Neuronal stem cell (in vitro differentiated cells): ENCODE measurements around the gene BTNL9.

Source experiments
- DNase-seq: peaks from one replicate; pipeline ENCODE4 v3.0.0-alpha.2; 2013; ENCODE audit warnings: low spot score
- H2AFZ ChIP-seq: one replicate; pipeline ENCODE4 v1.6.1; 2013; ENCODE audit warnings: mild to moderate bottlenecking, low read length, inconsistent platforms
- H2AK5ac ChIP-seq: 2 replicates; pipeline ENCODE4 v1.6.1; 2013; ENCODE audit warnings: low read depth, mild to moderate bottlenecking, inconsistent platforms, low read length, moderate library complexity, mixed read lengths
- H2BK120ac ChIP-seq: 2 replicates; pipeline ENCODE4 v1.6.1; 2013; ENCODE audit warnings: low read depth, mild to moderate bottlenecking, inconsistent platforms, low read length, moderate library complexity, mixed read lengths
- H2BK12ac ChIP-seq: one replicate; pipeline ENCODE4 v1.6.1; 2013; ENCODE audit warnings: low read length, inconsistent platforms
- H2BK15ac ChIP-seq: 2 replicates; pipeline ENCODE4 v1.6.1; 2013; ENCODE audit warnings: mild to moderate bottlenecking, low read length, inconsistent platforms, mixed read lengths
- H2BK5ac ChIP-seq: one replicate; pipeline ENCODE4 v1.6.1; 2013; ENCODE audit warnings: inconsistent platforms, mild to moderate bottlenecking, low read length, moderate library complexity
- H3K14ac ChIP-seq: one replicate; pipeline ENCODE4 v1.6.1; 2013; ENCODE audit warnings: low read length, inconsistent platforms
- H3K18ac ChIP-seq: 2 replicates; pipeline ENCODE4 v1.6.1; 2013; ENCODE audit warnings: low read length, inconsistent platforms
- H3K23ac ChIP-seq: 2 replicates; pipeline ENCODE4 v1.6.1; 2013; ENCODE audit warnings: low read depth, mild to moderate bottlenecking, mixed read lengths, low read length, inconsistent platforms; ENCODE audit not compliant: poor library complexity
- H3K27ac ChIP-seq: replicated peaks from 3 replicates; pipeline ENCODE4 v1.5.1; 2013; ENCODE audit warnings: low read length, inconsistent platforms
- H3K27me3 ChIP-seq, 3 experiments: 2 replicates each; pipeline ENCODE4 v1.6.1; 2013; ENCODE audit warnings: low read length in 3 of 3, mild to moderate bottlenecking in 2 of 3, inconsistent platforms in 1 of 3, low read depth in 1 of 3, mixed read lengths in 1 of 3, moderate library complexity in 1 of 3; ENCODE audit not compliant: control insufficient read depth in 3 of 3, insufficient read depth in 3 of 3
- H3K36me3 ChIP-seq, 2 donors: replicated peaks in 1 of 2; 2 replicates each; pipeline ENCODE4 v1.6.1; 2013; ENCODE audit warnings: low read length in 2 of 2; ENCODE audit not compliant: control insufficient read depth in 2 of 2, insufficient read depth in 2 of 2
- H3K4ac ChIP-seq: 2 replicates; pipeline ENCODE4 v1.6.1; 2013; ENCODE audit warnings: inconsistent platforms, mild to moderate bottlenecking, low read length, moderate library complexity
- H3K4me1 ChIP-seq, 2 donors: 1 replicate in 1 of 2; 2 replicates in 1 of 2; pipeline ENCODE4 v1.6.1; 2013; ENCODE audit warnings: low read length in 2 of 2, low read depth in 1 of 2; ENCODE audit not compliant: control insufficient read depth in 2 of 2, insufficient read depth in 1 of 2
- H3K4me2 ChIP-seq: one replicate; pipeline ENCODE4 v1.6.1; 2013; ENCODE audit warnings: mild to moderate bottlenecking, low read length, inconsistent platforms; ENCODE audit not compliant: insufficient read depth, poor library complexity, severe bottlenecking
- H3K4me3 ChIP-seq, 2 donors: 2 replicates each; pipeline ENCODE4 v1.5.1; 2013; ENCODE audit warnings: low read length in 2 of 2, mild to moderate bottlenecking in 2 of 2, inconsistent platforms in 1 of 2, moderate library complexity in 1 of 2
- H3K79me1 ChIP-seq: one replicate; pipeline ENCODE4 v1.6.1; 2013; ENCODE audit warnings: low read depth, mild to moderate bottlenecking, inconsistent platforms, low read length, moderate library complexity
- H3K9ac ChIP-seq: one replicate; pipeline ENCODE4 v1.6.1; 2013; ENCODE audit warnings: mild to moderate bottlenecking, low read depth, low read length, inconsistent platforms; ENCODE audit not compliant: poor library complexity
- H3K9me3 ChIP-seq, 2 donors: replicated peaks in 1 of 2; 2 replicates each; pipeline versions ENCODE3 to v1.6.1; 2013; ENCODE audit warnings: low read length in 2 of 2, mild to moderate bottlenecking in 2 of 2, inconsistent platforms in 1 of 2, low read depth in 1 of 2, mixed read lengths in 1 of 2, moderate library complexity in 1 of 2; ENCODE audit not compliant: control insufficient read depth in 2 of 2, insufficient read depth in 1 of 2
- H4K8ac ChIP-seq: one replicate; pipeline ENCODE4 v1.6.1; 2013; ENCODE audit warnings: low read depth, mild to moderate bottlenecking, inconsistent platforms, low read length, moderate library complexity
- H4K91ac ChIP-seq: one replicate; pipeline ENCODE4 v1.6.1; 2013; ENCODE audit warnings: low read length, low read depth, mild to moderate bottlenecking, inconsistent platforms; ENCODE audit not compliant: poor library complexity
- WGBS, 2 donors: extraction: QIAGEN DNeasy Blood & Tissue Kit; methylation state at CpG; one replicate each; pipeline ENCODE4 v1.1.7; 2013; ENCODE audit warnings: missing lambda C conversion rate in 2 of 2, mixed read lengths in 1 of 2; ENCODE audit not compliant: insufficient read length in 2 of 2, insufficient replicate concordance in 1 of 2; ENCODE audit errors: extremely low coverage in 2 of 2; 5-methylcytosine and 5-hydroxymethylcytosine counted together

Gene BTNL9

GRCh38 chr5:181064987-181065386, 24.9 kb downstream of the BTNL9 start:
- Histone ChIP-seq H2BK12ac (no peak overlapping the region), H2BK120ac (no peak overlapping the region)

GRCh38 chr5:181069767-181070491, 29.9 kb downstream of the BTNL9 start:
- no peak for DNase-seq

More at GRCh38 chr5:181064987-181065386, 24.9 kb downstream of the BTNL9 start:
- no peak overlapping the region for H2BK15ac ChIP-seq
- no CpG with 5 or more reads among the region's 7 CpGs for WGBS, 2 donors
- no peak overlapping the region for H4K91ac ChIP-seq
- H3K14ac ChIP-seq, result no peak overlapping the region
- no peak overlapping the region for H2BK5ac ChIP-seq
- H3K36me3 ChIP-seq, result no peaks in the 10 kb centered on the region
- H3K18ac ChIP-seq, result no peak overlapping the region
- H2AFZ ChIP-seq, result no peak overlapping the region
- H3K4ac ChIP-seq, result no peak overlapping the region
- H3K27me3 ChIP-seq, result peaks cover 7 to 45% (median 25%) of the 10 kb centered on the region in 3 experiments
- H3K9ac ChIP-seq, result no peak overlapping the region
- peaks cover 0 to 3% of the 10 kb centered on the region in 2 donors for H3K9me3 ChIP-seq
- no peak overlapping the region for H3K27ac ChIP-seq
- H3K4me1 ChIP-seq, result no peaks in the 10 kb centered on the region
- no peak for DNase-seq
- peak overlapping the region in 1 of 2 donors; percentile 14 for H3K4me3 ChIP-seq
- H3K4me2 ChIP-seq, result no peak overlapping the region
- H4K8ac ChIP-seq, result no peak overlapping the region
- H3K23ac ChIP-seq, result no peak overlapping the region
- H3K79me1 ChIP-seq, result no peaks in the 10 kb centered on the region
- no peak overlapping the region for H2AK5ac ChIP-seq

GRCh38 chr5:181070523-181070922, 30.5 kb downstream of the BTNL9 start:
- Histone ChIP-seq H2BK120ac (no peak overlapping the region), H3K9ac (peak overlapping the region; percentile 21), H3K18ac (peak overlapping the region; percentile 52), H2AFZ (peak overlapping the region; percentile 67), H3K23ac (peak overlapping the region; percentile 43), H3K14ac (no peak overlapping the region), H3K4ac (no peak overlapping the region), H2AK5ac (no peak overlapping the region), H4K91ac (no peak overlapping the region), H2BK12ac (no peak overlapping the region), H3K4me1 (no peaks in the 10 kb centered on the region), H3K36me3 (no peaks in the 10 kb centered on the region), H2BK15ac (no peak overlapping the region), H3K27me3 (peaks cover 0 to 30% (median 2%) of the 10 kb centered on the region in 3 experiments), H4K8ac (no peak overlapping the region), H3K27ac (no peak overlapping the region), H2BK5ac (no peak overlapping the region), H3K4me3 (no peak overlapping the region), H3K9me3 (peaks cover 4% of the 10 kb centered on the region in 2 donors), H3K79me1 (peaks cover 2% of the 10 kb centered on the region), H3K4me2 (no peak overlapping the region)
- no peak for DNase-seq
- no CpG with 5 or more reads among the region's 14 CpGs for WGBS, 2 donors

More at GRCh38 chr5:181069767-181070491, 29.9 kb downstream of the BTNL9 start:
- H3K9ac ChIP-seq, result no peak overlapping the region
- peak overlapping the region; percentile 67 for H2AFZ ChIP-seq
- H3K14ac ChIP-seq, result no peak overlapping the region
- no peak overlapping the region for H2BK120ac ChIP-seq
- no peak overlapping the region for H2BK15ac ChIP-seq
- H3K4ac ChIP-seq, result no peak overlapping the region
- peak overlapping the region; percentile 46 for H3K4me2 ChIP-seq
- H2AK5ac ChIP-seq, result no peak overlapping the region
- no peak overlapping the region for H3K27ac ChIP-seq
- H3K9me3 ChIP-seq, result peaks cover 4% of the 10 kb centered on the region in 2 donors
- H3K18ac ChIP-seq, result peak overlapping the region; percentile 52
- peak overlapping the region; percentile 68 for H3K23ac ChIP-seq
- WGBS, 2 donors, result no CpG with 5 or more reads among the region's 26 CpGs
- no peaks in the 10 kb centered on the region for H3K4me1 ChIP-seq
- no peak overlapping the region for H3K4me3 ChIP-seq
- no peak overlapping the region for H4K8ac ChIP-seq
- no peaks in the 10 kb centered on the region for H3K36me3 ChIP-seq
- peaks cover 0 to 30% (median 2%) of the 10 kb centered on the region in 3 experiments for H3K27me3 ChIP-seq
- no peak overlapping the region for H2BK5ac ChIP-seq
- no peak overlapping the region for H2BK12ac ChIP-seq
- no peak overlapping the region for H4K91ac ChIP-seq
- peaks cover 2% of the 10 kb centered on the region for H3K79me1 ChIP-seq

GRCh38 chr5:181071257-181071656, 31.2 kb downstream of the BTNL9 start:
- Histone ChIP-seq H2AFZ (no peak overlapping the region), H2BK5ac (no peak overlapping the region), H2BK15ac (no peak overlapping the region), H3K4ac (no peak overlapping the region), H2BK12ac (no peak overlapping the region), H3K4me1 (no peaks in the 10 kb centered on the region), H3K18ac (no peak overlapping the region), H3K9ac (no peak overlapping the region), H3K79me1 (peaks cover 2% of the 10 kb centered on the region), H4K91ac (no peak overlapping the region), H3K9me3 (peaks cover 4% of the 10 kb centered on the region in 2 donors), H3K4me2 (no peak overlapping the region), H4K8ac (no peak overlapping the region), H3K27ac (no peak overlapping the region), H3K23ac (no peak overlapping the region), H3K36me3 (no peaks in the 10 kb centered on the region), H2BK120ac (no peak overlapping the region), H3K27me3 (peaks cover 0 to 30% (median 2%) of the 10 kb centered on the region in 3 experiments), H3K14ac (no peak overlapping the region), H2AK5ac (no peak overlapping the region), H3K4me3 (no peak overlapping the region)
- no CpG with 5 or more reads among the region's 6 CpGs for WGBS, 2 donors
- no peak for DNase-seq
